Nucleus accumbens (tissue), 56 donors: ENCODE results near the gene ZNF768.

ENCODE experiments used
- DNase-seq, 56 donors: peaks; one replicate each; lab custom pipeline; 2025; lab: John Stamatoyannopoulos, UW

The ZNF768 gene

GRCh38 chr16:30526137-30526822 lies at the start of gene ZNF768:
ZNF768 (minus strand) TSS chr16:30526566; CDS start chr16:30526413, 153 bp downstream.
- peak in 29 of 56 donors; percentile 6 to 87 (median 68) for DNase-seq

GRCh38 chr16:30574678-30575077 lies 48.3 kb upstream of the ZNF768 start:
- DNase-seq = no peak

- DNase-seq = peak; percentile 77 to 98 (median 92)
Observed at GRCh38 chr16:30571445-30572322, 45.3 kb upstream of the ZNF768 start, which contains the start of gene ZNF688. ZNF688 (minus strand) TSS chr16:30571714; CDS start chr16:30571629, 85 bp downstream.

GRCh38 chr16:30570636-30571444 lies 44.5 kb upstream of the ZNF768 start:
- peak in 28 of 56 donors; percentile 15 to 73 (median 46) for DNase-seq

- DNase-seq = no peak
Observed at GRCh38 chr16:30569746-30570635, 43.6 kb upstream of the ZNF768 start.

- no peak for DNase-seq
Observed at GRCh38 chr16:30569281-30569680, 42.9 kb upstream of the ZNF768 start.

GRCh38 chr16:30567991-30568638 lies 41.7 kb upstream of the ZNF768 start:
- DNase-seq = no peak

GRCh38 chr16:30567160-30567990 lies 41.0 kb upstream of the ZNF768 start:
- peak in 15 of 56 donors; percentile 2 to 42 (median 20) for DNase-seq

- no peak for DNase-seq
Observed at GRCh38 chr16:30566531-30566930, 40.2 kb upstream of the ZNF768 start.

GRCh38 chr16:30565984-30566383 lies 39.6 kb upstream of the ZNF768 start:
- no peak for DNase-seq

GRCh38 chr16:30565526-30565925 lies 39.2 kb upstream of the ZNF768 start:
- no peak for DNase-seq

GRCh38 chr16:30562021-30562420 lies 35.7 kb upstream of the ZNF768 start:
- no peak for DNase-seq

- peak in 4 of 56 donors; percentile 3 to 10 (median 8) for DNase-seq
Observed at GRCh38 chr16:30561089-30561816, 34.9 kb upstream of the ZNF768 start.

GRCh38 chr16:30559690-30560089 lies 33.3 kb upstream of the ZNF768 start:
- no peak for DNase-seq

- no peak for DNase-seq
Observed at GRCh38 chr16:30558789-30559377, 32.5 kb upstream of the ZNF768 start.

GRCh38 chr16:30557957-30558788 lies 31.8 kb upstream of the ZNF768 start, which contains the start of gene ZNF764:
ZNF764 (minus strand) TSS chr16:30558374; CDS start chr16:30558182, 192 bp downstream.
- DNase-seq = peak; percentile 57 to 99 (median 96)
